PC-9 (cell line): Measurements from ENCODE around the gene ASTN2.

Source experiments
- CTCF ChIP-seq: fragments of 200-600 bp; sonication (generic); conservative IDR thresholded peaks from 2 replicates; pipeline ENCODE4 v1.6.1; 2017; ENCODE audit warnings: mixed run types, antibody characterized with exemption, mild to moderate bottlenecking, moderate library complexity
- EZH2 ChIP-seq: fragments of 200-600 bp; sonication (generic); IDR thresholded peaks from 2 replicates; pipeline ENCODE4 v1.8.0; 2017; ENCODE audit warnings: antibody characterized with exemption, low read depth

DNA sequence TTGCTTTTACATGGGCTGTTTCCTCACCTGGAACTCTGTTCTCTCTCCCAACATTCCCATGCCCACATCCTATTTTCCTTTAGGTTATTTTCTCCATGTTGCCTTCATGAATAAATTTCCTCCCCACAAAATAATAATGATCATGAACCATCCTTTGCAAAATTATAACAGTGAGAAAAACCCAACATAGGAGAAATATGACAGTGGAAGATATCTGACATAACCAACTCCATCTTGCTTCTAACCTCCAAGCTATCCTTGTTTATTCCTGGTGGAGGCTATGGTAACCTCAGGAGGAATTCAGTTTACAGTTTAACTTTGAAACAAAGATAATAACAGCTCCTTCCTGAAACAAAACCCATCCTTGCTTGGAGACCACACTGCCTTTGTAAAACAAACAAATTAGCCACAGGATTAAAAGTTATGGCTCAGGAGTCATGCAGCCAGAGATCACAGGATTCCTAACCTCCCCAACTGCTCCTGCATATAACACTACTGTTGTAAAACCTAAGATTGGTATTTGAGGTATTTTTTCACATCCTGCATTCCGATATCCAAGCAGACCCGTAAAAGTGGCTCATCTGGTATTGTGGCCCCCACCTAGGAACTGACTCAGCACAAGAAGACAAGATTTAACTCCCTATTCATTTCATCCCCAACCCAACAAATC lies 515.4 kb downstream of the ASTN2 start:
- no peak for TF ChIP-seq CTCF
- no peak for TF ChIP-seq EZH2
